Neural cell (in vitro differentiated cells): Measurements from ENCODE around the gene TLL2.

Experiments used
- CTCF ChIP-seq: fragments of 450-650 bp; IDR thresholded peaks from 2 replicates; pipeline ENCODE4 v1.5.1; 2014; ENCODE audit warnings: antibody characterized with exemption, mild to moderate bottlenecking, moderate library complexity; ENCODE audit not compliant: poor library complexity, severe bottlenecking
- EP300 ChIP-seq: fragments of 450-650 bp; conservative IDR thresholded peaks from 2 replicates; pipeline ENCODE4 v1.6.1; 2014; ENCODE audit warnings: antibody characterized with exemption, mild to moderate bottlenecking, moderate library complexity; ENCODE audit not compliant: poor library complexity, severe bottlenecking
- EZH2 ChIP-seq: fragments of 200-600, 300-800 bp; shearing (Covaris generic), sonication (generic); IDR thresholded peaks from 2 replicates; pipeline ENCODE4 v1.6.1; 2014; ENCODE audit warnings: antibody characterized with exemption, low read length, borderline replicate concordance, mild to moderate bottlenecking; ENCODE audit not compliant: insufficient read depth, poor library complexity, severe bottlenecking
- MXI1 ChIP-seq: fragments of 450-650 bp; conservative IDR thresholded peaks from 2 replicates; pipeline ENCODE4 v1.6.1; 2014; ENCODE audit warnings: antibody characterized with exemption, mild to moderate bottlenecking; ENCODE audit not compliant: poor library complexity, severe bottlenecking
- REST ChIP-seq: IDR thresholded peaks from 2 replicates; pipeline ENCODE4 v1.6.1; 2012; ENCODE audit warnings: borderline replicate concordance

- TF ChIP-seq CTCF, result no peak
- no peak for TF ChIP-seq MXI1
- TF ChIP-seq EP300, result no peak
- TF ChIP-seq EZH2, result no peak
- no peak for TF ChIP-seq REST
These were observed 20.5 kb downstream of the TLL2 start for GRCh38 chr10:96493254-96493653.
